ENCODE data around the gene THSD7B.

DNA sequence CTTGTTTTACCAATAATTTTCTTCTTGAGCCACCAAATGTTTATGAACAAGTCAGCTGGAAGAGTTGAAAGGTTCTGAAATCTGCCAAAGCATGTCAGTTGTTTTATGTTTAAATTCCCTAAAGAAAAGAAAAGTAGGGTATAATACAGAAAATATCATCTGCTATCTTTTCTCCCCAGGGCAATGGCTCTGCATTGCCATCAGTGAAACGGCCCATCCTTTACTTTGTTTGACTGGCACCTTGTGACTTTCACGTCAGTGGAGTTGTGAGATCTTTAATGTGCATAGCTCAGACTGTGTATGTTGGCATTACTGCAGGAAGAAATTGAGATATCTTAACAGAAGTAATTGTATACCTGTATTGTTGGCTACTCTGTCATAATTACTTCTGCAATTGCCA lies 239.9 kb downstream of the THSD7B start:
- TF ChIP-seq U2AF1 (optimal IDR thresholded peaks at IDR 0.05; ENCODE audit: low read depth, low read length) (no peak), JUN (CRISPR knock-in tag; IDR thresholded peaks at IDR 0.05) (no peak), AHR (CRISPR knock-in tag; IDR thresholded peaks at IDR 0.05) (no peak), HOXA7 (CRISPR knock-in tag; IDR thresholded peaks at IDR 0.05) (no peak), POLR2A (IDR thresholded peaks at IDR 0.05; ENCODE audit: insufficient read depth in 1 of 2, low read depth in 2 of 2, low read length in 2 of 2) (no peak)
- TF ChIP-seq, protein P1, sequence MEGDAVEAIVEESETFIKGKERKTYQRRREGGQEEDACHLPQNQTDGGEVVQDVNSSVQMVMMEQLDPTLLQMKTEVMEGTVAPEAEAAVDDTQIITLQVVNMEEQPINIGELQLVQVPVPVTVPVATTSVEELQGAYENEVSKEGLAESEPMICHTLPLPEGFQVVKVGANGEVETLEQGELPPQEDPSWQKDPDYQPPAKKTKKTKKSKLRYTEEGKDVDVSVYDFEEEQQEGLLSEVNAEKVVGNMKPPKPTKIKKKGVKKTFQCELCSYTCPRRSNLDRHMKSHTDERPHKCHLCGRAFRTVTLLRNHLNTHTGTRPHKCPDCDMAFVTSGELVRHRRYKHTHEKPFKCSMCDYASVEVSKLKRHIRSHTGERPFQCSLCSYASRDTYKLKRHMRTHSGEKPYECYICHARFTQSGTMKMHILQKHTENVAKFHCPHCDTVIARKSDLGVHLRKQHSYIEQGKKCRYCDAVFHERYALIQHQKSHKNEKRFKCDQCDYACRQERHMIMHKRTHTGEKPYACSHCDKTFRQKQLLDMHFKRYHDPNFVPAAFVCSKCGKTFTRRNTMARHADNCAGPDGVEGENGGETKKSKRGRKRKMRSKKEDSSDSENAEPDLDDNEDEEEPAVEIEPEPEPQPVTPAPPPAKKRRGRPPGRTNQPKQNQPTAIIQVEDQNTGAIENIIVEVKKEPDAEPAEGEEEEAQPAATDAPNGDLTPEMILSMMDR (CRISPR knock-in tag; IDR thresholded peaks at IDR 0.05), result no peak

Data from HepG2 (cell line).